ENCODE measurements around the gene MYBPC2. TPM values are rescaled to one million over a fixed set of nuclear protein-coding genes. Genes with fewer than 3 reads are reported as not detected.

MYBPC2 gene
- total RNA-seq, 1 donor from 2014 or later, result not detected

- peak overlapping the region; percentile 93 for H3K4me3 ChIP-seq (ENCODE audit: low read depth, low read length)
- no peak for TF ChIP-seq CTCF (IDR thresholded peaks at IDR 0.05; ENCODE audit: insufficient read depth, low read length, severe bottlenecking)
- no peak for DNase-seq (ENCODE audit: low read depth)
- H3K36me3 ChIP-seq (ENCODE audit: control insufficient read depth, insufficient read depth, low read length), result peaks cover 19% of the 10 kb centered on the region
- H3K27me3 ChIP-seq (ENCODE audit: control insufficient read depth, insufficient read depth, low read length), result no peaks in the 10 kb centered on the region
- FAIRE-seq, result no peak
Observed at GRCh38 chr19:50475736-50476223, 43.1 kb downstream of the MYBPC2 start.

DNA sequence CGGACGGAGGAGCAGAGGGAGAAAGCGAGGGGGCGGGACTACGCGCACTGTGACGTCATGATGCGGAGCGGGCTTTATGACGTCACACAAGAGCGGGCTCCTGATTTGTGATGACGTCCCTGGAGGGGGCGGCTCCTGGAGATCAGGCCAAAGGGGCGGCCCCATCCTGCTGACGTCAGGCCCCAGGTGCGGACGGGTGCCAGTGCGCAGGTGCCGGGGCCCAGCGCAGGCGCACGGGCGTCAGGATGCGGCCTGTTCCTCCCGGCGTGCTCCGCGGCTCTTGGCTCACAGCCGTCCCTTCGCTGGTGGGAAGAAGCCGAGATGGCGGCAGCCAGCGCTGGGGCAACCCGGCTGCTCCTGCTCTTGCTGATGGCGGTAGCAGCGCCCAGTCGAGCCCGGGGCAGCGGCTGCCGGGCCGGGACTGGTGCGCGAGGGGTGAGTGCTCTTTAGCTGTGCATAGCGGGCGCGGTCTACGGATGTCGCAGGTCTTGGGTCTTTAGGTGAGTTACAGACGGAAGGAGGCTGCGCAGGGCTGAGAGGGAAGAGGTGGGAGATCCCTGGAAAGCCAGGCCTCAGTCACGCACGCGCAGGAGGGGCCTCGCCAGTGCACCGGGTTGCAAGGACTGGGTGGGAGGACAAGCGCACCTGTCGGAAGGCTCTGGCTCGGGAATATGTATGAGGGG is 43.7 kb downstream of the MYBPC2 start, which contains the start of the genes EMC10 and GARIN5A:
Gene EMC10, plus strand, starts transcription at position 284 of the 683 bp plus-strand sequence. Its CDS starts 38 bp downstream, at position 322.
Gene GARIN5A, minus strand, starts transcription at position 625 of the 683 bp plus-strand sequence. Its CDS starts 460 bp downstream, at position 165.
- TF ChIP-seq CTCF (IDR thresholded peaks at IDR 0.05; ENCODE audit: insufficient read depth, low read length, severe bottlenecking), result no peak
- DNase-seq (ENCODE audit: low read depth) (peak; percentile 76), FAIRE-seq (no peak)
- H3K36me3 ChIP-seq (ENCODE audit: control insufficient read depth, insufficient read depth, low read length), result peaks cover 20% of the 10 kb centered on the region
- no peaks in the 10 kb centered on the region for H3K27me3 ChIP-seq (ENCODE audit: control insufficient read depth, insufficient read depth, low read length)
- peak within 1 kb of the TSS; percentile 93 for H3K4me3 ChIP-seq (ENCODE audit: low read depth, low read length)

GRCh38 chr19:50476907-50477238 is 44.2 kb downstream of the MYBPC2 start:
- no peak for FAIRE-seq
- no peak for TF ChIP-seq CTCF (IDR thresholded peaks at IDR 0.05; ENCODE audit: insufficient read depth, low read length, severe bottlenecking)
- no peaks in the 10 kb centered on the region for H3K27me3 ChIP-seq (ENCODE audit: control insufficient read depth, insufficient read depth, low read length)
- DNase-seq (ENCODE audit: low read depth), result no peak
- peaks cover 22% of the 10 kb centered on the region for H3K36me3 ChIP-seq (ENCODE audit: control insufficient read depth, insufficient read depth, low read length)
- H3K4me3 ChIP-seq (ENCODE audit: low read depth, low read length), result peak overlapping the region; percentile 93

DNA sequence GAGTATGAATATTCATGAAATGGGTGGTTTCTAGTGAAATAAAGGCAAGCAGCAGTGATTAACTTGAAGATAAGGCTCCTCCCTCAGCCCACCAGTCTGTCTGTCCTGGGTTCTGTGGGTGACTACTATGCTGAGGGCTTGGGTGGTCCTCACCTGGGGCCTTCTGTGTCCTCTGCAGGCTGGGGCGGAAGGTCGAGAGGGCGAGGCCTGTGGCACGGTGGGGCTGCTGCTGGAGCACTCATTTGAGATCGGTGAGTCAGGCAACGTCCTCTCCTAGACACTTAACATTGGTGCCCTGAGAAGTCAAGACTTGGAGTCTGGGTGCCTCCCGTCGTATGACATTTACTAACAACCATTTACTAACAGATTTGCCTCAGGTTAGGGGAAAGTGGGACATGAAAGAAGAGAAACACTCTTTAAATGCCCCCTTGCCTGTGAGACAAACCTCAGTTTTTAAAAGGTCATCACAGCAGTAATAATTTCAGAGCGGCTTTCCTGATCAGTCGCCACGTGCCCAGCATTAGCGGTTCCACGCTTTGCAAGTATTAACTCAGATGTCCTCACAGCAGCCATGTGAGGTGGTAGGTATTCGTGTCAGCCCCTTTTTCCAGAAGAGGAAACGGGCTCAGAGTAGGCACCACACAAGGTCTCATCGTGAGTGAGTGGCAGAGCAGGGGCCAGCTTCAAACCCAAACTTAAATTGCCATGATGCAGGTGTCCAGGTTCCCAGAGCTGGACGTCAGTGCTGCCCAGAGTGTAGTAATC is 45.2 kb downstream of the MYBPC2 start:
- TF ChIP-seq CTCF (IDR thresholded peaks at IDR 0.05; ENCODE audit: insufficient read depth, low read length, severe bottlenecking), result no peak
- no peak for FAIRE-seq
- no peaks in the 10 kb centered on the region for H3K27me3 ChIP-seq (ENCODE audit: control insufficient read depth, insufficient read depth, low read length)
- H3K4me3 ChIP-seq (ENCODE audit: low read depth, low read length), result no peak overlapping the region
- H3K36me3 ChIP-seq (ENCODE audit: control insufficient read depth, insufficient read depth, low read length), result peaks cover 22% of the 10 kb centered on the region
- DNase-seq (ENCODE audit: low read depth), result no peak

DNA sequence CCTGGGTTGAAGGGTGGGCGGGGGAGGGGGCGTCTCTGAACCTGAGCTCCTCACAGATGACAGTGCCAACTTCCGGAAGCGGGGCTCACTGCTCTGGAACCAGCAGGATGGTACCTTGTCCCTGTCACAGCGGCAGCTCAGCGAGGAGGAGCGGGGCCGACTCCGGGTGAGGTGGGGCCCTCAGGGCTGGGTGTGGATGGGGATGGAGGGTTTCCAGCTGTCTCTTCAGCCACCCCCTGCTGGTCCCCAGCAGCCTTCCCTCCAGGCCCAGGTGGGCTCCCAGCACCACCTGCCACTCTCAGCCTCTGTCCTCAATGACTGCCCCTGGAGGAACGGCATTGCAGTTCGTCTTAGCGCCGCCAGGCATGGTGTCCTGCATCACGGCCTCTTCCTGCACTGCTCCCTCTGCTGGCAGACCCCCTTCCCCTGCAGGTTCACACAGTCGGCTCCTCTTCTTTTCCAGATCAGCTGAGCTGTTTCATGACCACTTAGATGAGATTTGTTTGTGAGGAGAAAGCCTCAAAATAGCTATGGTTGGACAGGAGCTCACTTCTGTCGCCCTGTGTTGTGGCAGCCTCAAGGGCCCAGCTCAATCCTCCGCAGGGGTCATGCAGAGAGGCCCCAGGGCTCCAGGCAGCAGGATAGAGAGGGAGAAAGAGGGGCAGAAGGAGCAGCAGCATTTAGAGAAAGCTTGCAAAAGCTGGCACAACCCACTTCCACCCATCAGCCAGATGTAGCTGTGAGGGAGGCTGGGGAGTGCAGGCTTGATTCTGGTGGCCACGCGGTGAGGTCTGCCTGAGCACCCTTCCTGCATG is 46.4 kb downstream of the MYBPC2 start:
- FAIRE-seq (no peak), DNase-seq (ENCODE audit: low read depth) (no peak)
- Histone ChIP-seq H3K27me3 (ENCODE audit: control insufficient read depth, insufficient read depth, low read length) (no peaks in the 10 kb centered on the region), H3K36me3 (ENCODE audit: control insufficient read depth, insufficient read depth, low read length) (peaks cover 22% of the 10 kb centered on the region), H3K4me3 (ENCODE audit: low read depth, low read length) (no peak overlapping the region)
- TF ChIP-seq CTCF (IDR thresholded peaks at IDR 0.05; ENCODE audit: insufficient read depth, low read length, severe bottlenecking), result peak; percentile 52

All from bronchial epithelial cell (primary cell).